IMR-90 (cell line): ENCODE results near the gene ARRDC5. TPM values are rescaled to one million over a fixed set of nuclear protein-coding genes. Genes with fewer than 3 reads are reported as not detected.

Source experiments
- ATAC-seq: fragments of 200-7000 bp; cut with Tn5 transposase; 2 replicates; pipeline ENCODE4 v1.9.1; 2020; ENCODE audit warnings: low read depth, mild to moderate bottlenecking, moderate library complexity
- BruUV-seq: library from RNA; stranded (reverse); fragments of 400-500 nt; replicated peaks from 2 replicates; lab custom pipeline; 2021; lab: Mats Ljungman, UMichigan
- CTCF ChIA-PET: fragments of 300-600 bp; formaldehyde crosslinking; extraction: SDS; loops from one replicate; lab custom pipeline; 2021; ENCODE audit warnings: antibody characterized with exemption; lab: Yijun Ruan, JAX
- POLR2A ChIA-PET: fragments of 300-600 bp; sonication (Branson Sonifier 250); formaldehyde crosslinking; loops from one replicate; lab custom pipeline; 2022; ENCODE audit warnings: antibody characterized with exemption; ENCODE audit not compliant: unreplicated experiment; lab: Charles Lee
- DNase-seq: peaks from one replicate; pipeline ENCODE4 v3.0.0; 2013
- H2AFZ ChIP-seq: replicated peaks from 2 replicates; pipeline ENCODE3; 2013; ENCODE audit warnings: low read length, mild to moderate bottlenecking; ENCODE audit not compliant: poor library complexity
- H2AK5ac ChIP-seq: 2 replicates; pipeline ENCODE4 v1.6.1; 2013; ENCODE audit warnings: low read depth, low read length, inconsistent platforms
- H2AK9ac ChIP-seq: replicated peaks from 2 replicates; pipeline ENCODE3; 2013; ENCODE audit warnings: mild to moderate bottlenecking, low read depth, low read length, moderate library complexity; ENCODE audit not compliant: poor library complexity
- H2BK120ac ChIP-seq: 2 replicates; pipeline ENCODE4 v1.6.1; 2013; ENCODE audit warnings: low read depth, low read length, inconsistent platforms
- H2BK15ac ChIP-seq: 3 replicates; pipeline ENCODE4 v1.6.1; 2013; ENCODE audit warnings: low read depth, low read length, inconsistent platforms
- H2BK20ac ChIP-seq: 2 replicates; pipeline ENCODE4 v1.6.1; 2013; ENCODE audit warnings: low read depth, mild to moderate bottlenecking, inconsistent platforms, low read length, moderate library complexity
- H2BK5ac ChIP-seq: 2 replicates; pipeline ENCODE4 v1.6.1; 2013; ENCODE audit warnings: mild to moderate bottlenecking, low read depth, low read length, inconsistent platforms; ENCODE audit not compliant: poor library complexity, severe bottlenecking
- H3K14ac ChIP-seq: replicated peaks from 2 replicates; pipeline ENCODE4 v1.6.1; 2013; ENCODE audit warnings: low read depth, low read length, inconsistent platforms
- H3K18ac ChIP-seq: 2 replicates; pipeline ENCODE4 v1.6.1; 2013; ENCODE audit warnings: low read depth, low read length, control low read depth
- H3K23ac ChIP-seq: 2 replicates; pipeline ENCODE4 v1.6.1; 2013; ENCODE audit warnings: low read depth, low read length, inconsistent platforms
- H3K27ac ChIP-seq: 2 replicates; pipeline ENCODE4 v1.5.1; 2013; ENCODE audit warnings: mild to moderate bottlenecking, control low read depth, low read length; ENCODE audit not compliant: insufficient read depth
- H3K27me3 ChIP-seq: 2 replicates; pipeline ENCODE4 v1.6.1; 2013; ENCODE audit warnings: low read length; ENCODE audit not compliant: control insufficient read depth, insufficient read depth
- H3K36me3 ChIP-seq: 2 replicates; pipeline ENCODE4 v1.6.1; 2013; ENCODE audit warnings: low read length, mixed read lengths; ENCODE audit not compliant: control insufficient read depth, insufficient read depth
- H3K4ac ChIP-seq: 2 replicates; pipeline ENCODE4 v1.6.1; 2013; ENCODE audit warnings: low read depth, low read length, inconsistent platforms
- H3K4me1 ChIP-seq: 2 replicates; pipeline ENCODE4 v1.6.1; 2013; ENCODE audit warnings: low read length, mixed read lengths; ENCODE audit not compliant: control insufficient read depth, insufficient read depth
- H3K4me2 ChIP-seq: 2 replicates; pipeline ENCODE4 v1.6.1; 2013; ENCODE audit warnings: low read depth, mild to moderate bottlenecking, control low read depth, low read length, moderate library complexity
- H3K4me3 ChIP-seq: 2 replicates; pipeline ENCODE4 v1.5.1; 2013; ENCODE audit warnings: low read depth, mild to moderate bottlenecking, control low read depth, low read length, moderate library complexity; ENCODE audit not compliant: insufficient read depth
- H3K56ac ChIP-seq: 2 replicates; pipeline ENCODE4 v1.6.1; 2013; ENCODE audit warnings: low read length, inconsistent platforms; ENCODE audit not compliant: insufficient read depth; ENCODE audit errors: extremely low read depth
- H3K79me1 ChIP-seq, 2 experiments: 2 replicates each; pipeline ENCODE4 v1.6.1; 2013; ENCODE audit warnings: low read length in 2 of 2, inconsistent platforms in 1 of 2, low read depth in 1 of 2
- H3K9ac ChIP-seq: 2 replicates; pipeline ENCODE4 v1.6.1; 2013; ENCODE audit warnings: low read depth, low read length, control low read depth
- H3K9me1 ChIP-seq: 2 replicates; pipeline ENCODE4 v1.6.1; 2013; ENCODE audit warnings: low read length, inconsistent platforms; ENCODE audit not compliant: insufficient read depth
- H3K9me3 ChIP-seq: 2 replicates; pipeline ENCODE4 v1.6.1; 2013; ENCODE audit warnings: low read length; ENCODE audit not compliant: control insufficient read depth, insufficient read depth
- H4K20me1 ChIP-seq: 2 replicates; pipeline ENCODE4 v1.6.1; 2013; ENCODE audit warnings: low read length, inconsistent platforms; ENCODE audit not compliant: insufficient read depth
- H4K5ac ChIP-seq: 2 replicates; pipeline ENCODE4 v1.6.1; 2013; ENCODE audit warnings: mild to moderate bottlenecking, low read depth, low read length, control low read depth
- H4K8ac ChIP-seq, 2 experiments: 2 replicates each; pipeline ENCODE4 v1.6.1; 2013; ENCODE audit warnings: low read depth in 2 of 2, low read length in 2 of 2, control low read depth in 1 of 2, inconsistent platforms in 1 of 2
- H4K91ac ChIP-seq: 2 replicates; pipeline ENCODE4 v1.6.1; 2013; ENCODE audit warnings: low read depth, low read length, inconsistent platforms; ENCODE audit not compliant: insufficient read depth
- BHLHE40 ChIP-seq: fragments of 150-350 bp; IDR thresholded peaks from 2 replicates; pipeline ENCODE4 v1.6.1; 2016; ENCODE audit warnings: mild to moderate bottlenecking, low read depth, low read length
- CEBPB ChIP-seq: IDR thresholded peaks from 2 replicates; pipeline ENCODE4 v1.6.1; 2012; ENCODE audit warnings: low read depth, low read length, improper control_type of control experiment
- CHD1 ChIP-seq: IDR thresholded peaks from 2 replicates; pipeline ENCODE4 v1.6.1; 2012; ENCODE audit warnings: low read depth, low read length, improper control_type of control experiment
- CTCF ChIP-seq: conservative IDR thresholded peaks from 2 replicates; pipeline ENCODE4 v1.5.1; 2012; ENCODE audit warnings: mild to moderate bottlenecking, low read depth, low read length, improper control_type of control experiment
- ELK1 ChIP-seq: fragments of 150-350 bp; IDR thresholded peaks from 2 replicates; pipeline ENCODE4 v1.6.1; 2016; ENCODE audit warnings: low read depth, mild to moderate bottlenecking, low read length, moderate library complexity, borderline replicate concordance
- FOS ChIP-seq: fragments of 150-350 bp; IDR thresholded peaks from 2 replicates; pipeline ENCODE4 v1.6.1; 2016; ENCODE audit warnings: low read depth, low read length
- MAFK ChIP-seq: IDR thresholded peaks from 2 replicates; pipeline ENCODE4 v1.6.1; 2012; ENCODE audit warnings: low read depth, low read length, improper control_type of control experiment
- MAZ ChIP-seq: IDR thresholded peaks from 2 replicates; pipeline ENCODE4 v1.6.1; 2012; ENCODE audit warnings: low read depth, mild to moderate bottlenecking, low read length, improper control_type of control experiment, moderate library complexity, borderline replicate concordance
- MXI1 ChIP-seq: IDR thresholded peaks from 2 replicates; pipeline ENCODE4 v1.6.1; 2012; ENCODE audit warnings: low read depth, mild to moderate bottlenecking, low read length, moderate library complexity, borderline replicate concordance
- NFE2L2 ChIP-seq: fragments of 150-350 bp; IDR thresholded peaks from 2 replicates; pipeline ENCODE4 v1.6.1; 2016; ENCODE audit warnings: low read depth, mild to moderate bottlenecking, low read length
- POLR2A ChIP-seq: IDR thresholded peaks from 2 replicates; pipeline ENCODE4 v1.6.1; 2012; ENCODE audit warnings: mild to moderate bottlenecking, low read depth, low read length
- RAD21 ChIP-seq: IDR thresholded peaks from 2 replicates; pipeline ENCODE4 v1.6.1; 2012; ENCODE audit warnings: low read length, improper control_type of control experiment
- RCOR1 ChIP-seq: IDR thresholded peaks from 2 replicates; pipeline ENCODE4 v1.6.1; 2012; ENCODE audit warnings: mild to moderate bottlenecking, low read length, improper control_type of control experiment; ENCODE audit not compliant: insufficient replicate concordance
- RFX5 ChIP-seq: IDR thresholded peaks from 2 replicates; pipeline ENCODE4 v1.8.0; 2012; ENCODE audit warnings: low read depth, mild to moderate bottlenecking, low read length, moderate library complexity
- USF2 ChIP-seq: fragments of 150-350 bp; IDR thresholded peaks from 2 replicates; pipeline ENCODE4 v1.6.1; 2017; ENCODE audit warnings: mild to moderate bottlenecking, antibody characterized with exemption, low read length, low read depth
- WGBS, 2 experiments: methylation state at CpG; one replicate each; pipeline versions ENCODE4 v1.1.5 to v1.1.7; 2013; ENCODE audit warnings: missing lambda C conversion rate in 2 of 2; ENCODE audit not compliant: insufficient read length in 1 of 2; ENCODE audit errors: extremely low coverage in 2 of 2; 5-methylcytosine and 5-hydroxymethylcytosine counted together
- dilution Hi-C: fragments of 300-500 bp; cut with HindIII; formaldehyde crosslinking; loops from one replicate; pipeline ENCODE4 v1.14.3; 2018; ENCODE audit warnings: low sequenced_read_pairs; ENCODE audit not compliant: unreplicated experiment
- in situ Hi-C: fragments of 300-500 bp; cut with MboI; formaldehyde crosslinking; loops from 3 replicates; pipeline ENCODE4 v1.14.3; 2019; ENCODE audit warnings: low sequenced_read_pairs, inconsistent platforms, mixed read lengths
- intact Hi-C: fragments of 100-400 bp; cut with micrococcal nuclease; formaldehyde crosslinking; loops from 2 replicates; pipeline ENCODE4 v1.10.0; 2022
- polyA plus RNA-seq, 3 experiments: library from polyadenylated mRNA; depleted of rRNA; stranded (reverse); fragments of >200 nt; gene quantifications; 2 replicates each; pipeline ENCODE4 v1.2.3, GENCODE V29; 2012; ENCODE audit warnings: low replicate concordance in 1 of 3
- total RNA-seq: library from RNA; depleted of rRNA; stranded (reverse); fragments of >200 nt; gene quantifications from 2 replicates; pipeline ENCODE4 v1.2.3, GENCODE V29; 2012

Gene ARRDC5
- total and polyA plus RNA-seq, 2 of the 4 experiments (the other 2 are of a cell fraction): not detected

GRCh38 chr19:4951656-4952055 lies 49.0 kb upstream of the ARRDC5 start:
- Histone ChIP-seq H2AFZ (no peak overlapping the region), H3K27me3 (no peaks in the 10 kb centered on the region), H4K5ac (no peak overlapping the region), H3K79me1 (peaks cover 4 to 41% of the 10 kb centered on the region in 2 experiments), H3K4me3 (no peak overlapping the region), H2AK5ac (no peak overlapping the region), H3K18ac (no peak overlapping the region), H3K36me3 (peaks cover 26% of the 10 kb centered on the region), H3K4me2 (no peak overlapping the region), H4K91ac (no peak overlapping the region), H3K4ac (no peak overlapping the region), H2BK15ac (no peak overlapping the region), H2BK120ac (no peak overlapping the region), H4K20me1 (no peaks in the 10 kb centered on the region; the same call in 1 of the 2 replicates), H2AK9ac (no peak overlapping the region), H3K9ac (no peak overlapping the region), H3K56ac (no peak overlapping the region), H4K8ac (no peak overlapping the region), H3K4me1 (no peaks in the 10 kb centered on the region), H3K9me1 (no peaks in the 10 kb centered on the region), H3K14ac (no peak overlapping the region), H3K9me3 (no peaks in the 10 kb centered on the region), H3K23ac (no peak overlapping the region), H2BK5ac (no peak overlapping the region), H2BK20ac (no peak overlapping the region), H3K27ac (no peak overlapping the region)
- CTCF ChIA-PET: no interaction called here
- dilution Hi-C loops (no loop called here), intact Hi-C loops (no loop called here), in situ Hi-C loops (no loop called here)
- no peak for TF ChIP-seq CTCF
- TF ChIP-seq MAFK: no peak
- TF ChIP-seq BHLHE40: no peak
- TF ChIP-seq FOS: no peak
- no peak for TF ChIP-seq CEBPB
- no peak for TF ChIP-seq RAD21
- no peak for TF ChIP-seq USF2
- TF ChIP-seq MAZ: no peak
- no peak for TF ChIP-seq RFX5
- no peak for TF ChIP-seq CHD1
- TF ChIP-seq NFE2L2: no peak
- no peak for TF ChIP-seq RCOR1
- TF ChIP-seq ELK1: no peak
- TF ChIP-seq MXI1: no peak
- TF ChIP-seq POLR2A: no peak
- WGBS, 2 experiments: 81% methylated on average over 6 of the region's 11 CpGs; no CpG with 5 or more reads in 1 of the 2 experiments
- no TSS peak for BruUV-seq
- ATAC-seq: no peak
- DNase-seq: no peak
- POLR2A ChIA-PET: no interaction called here
